Measurements from ENCODE around the gene KRT84.

KRT84 gene

DNA sequence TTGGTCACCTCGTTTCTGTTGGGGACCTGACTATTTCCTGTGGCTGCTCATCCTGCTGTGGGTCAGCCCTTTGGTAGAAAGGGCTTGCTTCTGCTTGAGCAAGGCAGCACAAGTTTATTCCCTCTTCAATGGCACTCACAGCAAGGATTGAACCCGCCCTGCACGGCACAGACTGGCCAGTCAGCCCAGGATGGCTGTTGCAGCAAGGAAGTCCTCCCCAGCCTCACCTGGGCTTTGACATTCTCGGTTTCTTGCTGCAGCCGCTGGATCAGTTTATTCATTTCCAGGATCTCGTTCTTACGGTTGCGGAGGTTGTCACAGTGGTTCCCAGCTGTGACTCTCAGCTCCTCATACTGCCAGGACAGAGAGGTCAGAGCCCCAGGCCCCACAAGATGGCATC is 11.2 kb upstream of the KRT84 start:
- no peak overlapping the region for H3K27ac ChIP-seq (ENCODE audit: low read depth, low read length)
- no peak overlapping the region for H3K9ac ChIP-seq (ENCODE audit: low read depth, low read length)
- H3K4me1 ChIP-seq (ENCODE audit: control insufficient read depth, insufficient read depth, low read length), result no peaks in the 10 kb centered on the region
- H3K36me3 ChIP-seq (ENCODE audit: control insufficient read depth, insufficient read depth, low read length), result no peaks in the 10 kb centered on the region
- no peak overlapping the region for H3K4me3 ChIP-seq (ENCODE audit: low read depth, low read length)
- no peaks in the 10 kb centered on the region for H3K27me3 ChIP-seq (ENCODE audit: control insufficient read depth, insufficient read depth, low read length)
- H3K9me3 ChIP-seq (ENCODE audit: control insufficient read depth, insufficient read depth, low read length), result no peaks in the 10 kb centered on the region

DNA sequence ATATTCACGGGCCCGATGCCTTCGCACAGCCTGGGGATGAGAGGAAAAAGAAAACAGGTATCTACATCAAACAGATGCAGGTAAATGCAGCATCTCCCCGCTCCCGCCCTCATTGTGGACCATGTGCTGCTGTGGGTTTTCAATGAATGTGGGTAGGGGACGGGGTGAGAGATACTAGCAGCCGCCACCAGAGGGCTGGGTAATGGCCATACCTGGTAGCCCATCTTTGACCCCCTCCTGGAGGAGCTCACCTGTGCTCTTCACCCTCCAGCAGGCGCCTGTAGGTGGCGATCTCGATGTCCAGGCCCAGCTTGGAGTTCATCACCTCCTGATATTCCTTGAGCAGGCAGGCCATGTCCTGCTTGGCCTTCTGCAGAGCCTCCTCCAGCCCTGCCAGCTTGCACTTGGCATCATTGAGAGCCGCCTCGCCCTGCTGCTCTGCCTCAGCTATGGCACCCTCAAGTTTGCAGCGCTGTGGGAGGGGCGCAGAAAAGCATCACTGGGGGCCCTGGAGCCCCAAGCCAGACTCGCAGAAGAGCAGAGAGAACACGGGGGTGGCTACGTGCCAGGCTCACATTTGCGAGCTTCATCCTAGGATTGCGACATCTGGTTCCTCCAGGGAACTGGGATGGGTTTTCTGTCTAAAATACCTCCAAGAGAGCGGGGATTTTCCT is 10.4 kb upstream of the KRT84 start:
- Histone ChIP-seq H3K4me3 (ENCODE audit: low read depth, low read length) (no peak overlapping the region), H3K27ac (ENCODE audit: low read depth, low read length) (no peak overlapping the region), H3K27me3 (ENCODE audit: control insufficient read depth, insufficient read depth, low read length) (no peaks in the 10 kb centered on the region), H3K36me3 (ENCODE audit: control insufficient read depth, insufficient read depth, low read length) (no peaks in the 10 kb centered on the region), H3K4me1 (ENCODE audit: control insufficient read depth, insufficient read depth, low read length) (no peaks in the 10 kb centered on the region), H3K9ac (ENCODE audit: low read depth, low read length) (no peak overlapping the region), H3K9me3 (ENCODE audit: control insufficient read depth, insufficient read depth, low read length) (no peaks in the 10 kb centered on the region)

DNA sequence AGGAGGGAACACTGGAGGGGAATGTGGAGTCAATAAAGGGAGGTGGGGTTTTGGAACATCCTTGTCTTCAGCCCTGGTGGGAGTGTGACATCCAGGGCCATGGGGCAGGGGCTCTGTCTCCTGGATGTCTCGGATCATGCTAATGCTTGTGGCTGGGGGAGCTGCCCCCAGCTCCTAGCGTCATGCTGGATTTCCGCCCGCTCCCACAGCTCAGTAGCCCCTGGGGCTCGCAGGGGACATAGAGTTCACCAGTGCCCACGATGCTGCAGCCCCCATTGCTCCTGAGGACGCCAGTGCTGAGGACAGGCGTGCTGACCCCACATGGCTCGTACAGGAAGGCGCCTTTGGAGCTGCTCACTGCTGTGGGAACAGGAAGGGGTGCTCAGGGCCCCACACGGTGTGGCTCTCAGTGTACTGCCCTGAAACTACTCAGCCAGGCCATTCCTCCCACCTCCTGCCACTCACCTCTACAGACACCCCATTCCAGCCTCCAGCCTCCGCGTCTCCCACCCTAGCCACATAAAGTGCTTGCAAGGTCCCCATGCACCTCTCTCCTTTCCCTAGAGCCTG is 9.5 kb upstream of the KRT84 start:
- Histone ChIP-seq H3K4me1 (ENCODE audit: control insufficient read depth, insufficient read depth, low read length) (no peaks in the 10 kb centered on the region), H3K27ac (ENCODE audit: low read depth, low read length) (no peak overlapping the region), H3K27me3 (ENCODE audit: control insufficient read depth, insufficient read depth, low read length) (no peaks in the 10 kb centered on the region)

DNA sequence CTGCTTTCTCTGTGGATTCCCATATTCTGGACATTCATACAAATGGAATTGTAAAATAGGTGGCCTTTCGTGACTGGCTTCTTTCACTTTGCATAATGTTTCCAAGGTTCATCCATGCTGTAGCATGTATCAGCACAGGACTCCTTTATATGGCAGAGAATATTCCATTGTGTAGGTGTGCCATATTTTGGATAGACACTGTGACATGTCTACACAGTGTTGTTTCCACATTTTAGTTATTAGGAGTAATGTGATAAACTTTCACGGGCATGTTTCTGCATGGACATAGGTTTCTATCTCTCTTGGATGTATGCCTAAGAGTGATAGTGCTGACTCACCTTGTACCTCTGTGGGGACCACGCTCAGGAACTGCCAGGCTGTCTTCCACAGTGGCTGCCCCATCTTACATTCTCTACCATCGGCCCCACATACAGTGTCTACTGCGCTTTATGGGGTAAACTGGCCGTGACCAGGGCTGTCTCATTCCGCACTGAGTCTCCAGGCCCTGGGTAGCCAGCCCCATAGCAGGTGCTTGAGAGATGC is 7.1 kb upstream of the KRT84 start:
- Histone ChIP-seq H3K36me3 (ENCODE audit: control insufficient read depth, insufficient read depth, low read length) (no peaks in the 10 kb centered on the region), H3K4me1 (ENCODE audit: control insufficient read depth, insufficient read depth, low read length) (no peaks in the 10 kb centered on the region), H3K4me3 (ENCODE audit: low read depth, low read length) (no peak overlapping the region), H3K27me3 (ENCODE audit: control insufficient read depth, insufficient read depth, low read length) (no peaks in the 10 kb centered on the region), H3K9me3 (ENCODE audit: control insufficient read depth, insufficient read depth, low read length) (no peaks in the 10 kb centered on the region), H3K27ac (ENCODE audit: low read depth, low read length) (no peak overlapping the region), H3K9ac (ENCODE audit: low read depth, low read length) (no peak overlapping the region)

More for the DNA sequence above, 9.5 kb upstream of the KRT84 start:
- Histone ChIP-seq H3K4me3 (ENCODE audit: low read depth, low read length) (no peak overlapping the region), H3K36me3 (ENCODE audit: control insufficient read depth, insufficient read depth, low read length) (no peaks in the 10 kb centered on the region), H3K9me3 (ENCODE audit: control insufficient read depth, insufficient read depth, low read length) (no peaks in the 10 kb centered on the region), H3K9ac (ENCODE audit: low read depth, low read length) (no peak overlapping the region)

DNA sequence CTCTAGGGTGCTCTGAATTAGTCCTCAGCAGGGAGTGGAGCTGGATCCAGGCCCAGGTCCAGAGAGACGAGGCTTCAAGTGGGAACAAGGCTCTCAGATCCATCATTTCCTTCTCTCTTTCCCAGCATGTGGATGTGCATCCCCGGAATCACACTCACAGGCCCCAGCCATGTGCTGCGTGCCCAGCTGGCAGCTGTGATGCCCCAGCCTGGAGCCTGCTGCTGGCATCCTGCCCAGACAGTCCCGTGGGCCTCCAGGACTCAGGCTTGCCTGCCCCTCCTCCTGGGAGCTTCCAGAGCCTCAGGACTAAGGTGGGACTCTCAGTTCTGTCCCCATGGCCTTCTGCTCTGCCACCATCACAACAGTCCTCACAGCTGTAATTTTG is 6.2 kb upstream of the KRT84 start:
- Histone ChIP-seq H3K4me1 (ENCODE audit: control insufficient read depth, insufficient read depth, low read length) (no peaks in the 10 kb centered on the region), H3K27ac (ENCODE audit: low read depth, low read length) (no peak overlapping the region), H3K9ac (ENCODE audit: low read depth, low read length) (no peak overlapping the region), H3K36me3 (ENCODE audit: control insufficient read depth, insufficient read depth, low read length) (no peaks in the 10 kb centered on the region), H3K27me3 (ENCODE audit: control insufficient read depth, insufficient read depth, low read length) (no peaks in the 10 kb centered on the region), H3K4me3 (ENCODE audit: low read depth, low read length) (no peak overlapping the region), H3K9me3 (ENCODE audit: control insufficient read depth, insufficient read depth, low read length) (no peaks in the 10 kb centered on the region)

DNA sequence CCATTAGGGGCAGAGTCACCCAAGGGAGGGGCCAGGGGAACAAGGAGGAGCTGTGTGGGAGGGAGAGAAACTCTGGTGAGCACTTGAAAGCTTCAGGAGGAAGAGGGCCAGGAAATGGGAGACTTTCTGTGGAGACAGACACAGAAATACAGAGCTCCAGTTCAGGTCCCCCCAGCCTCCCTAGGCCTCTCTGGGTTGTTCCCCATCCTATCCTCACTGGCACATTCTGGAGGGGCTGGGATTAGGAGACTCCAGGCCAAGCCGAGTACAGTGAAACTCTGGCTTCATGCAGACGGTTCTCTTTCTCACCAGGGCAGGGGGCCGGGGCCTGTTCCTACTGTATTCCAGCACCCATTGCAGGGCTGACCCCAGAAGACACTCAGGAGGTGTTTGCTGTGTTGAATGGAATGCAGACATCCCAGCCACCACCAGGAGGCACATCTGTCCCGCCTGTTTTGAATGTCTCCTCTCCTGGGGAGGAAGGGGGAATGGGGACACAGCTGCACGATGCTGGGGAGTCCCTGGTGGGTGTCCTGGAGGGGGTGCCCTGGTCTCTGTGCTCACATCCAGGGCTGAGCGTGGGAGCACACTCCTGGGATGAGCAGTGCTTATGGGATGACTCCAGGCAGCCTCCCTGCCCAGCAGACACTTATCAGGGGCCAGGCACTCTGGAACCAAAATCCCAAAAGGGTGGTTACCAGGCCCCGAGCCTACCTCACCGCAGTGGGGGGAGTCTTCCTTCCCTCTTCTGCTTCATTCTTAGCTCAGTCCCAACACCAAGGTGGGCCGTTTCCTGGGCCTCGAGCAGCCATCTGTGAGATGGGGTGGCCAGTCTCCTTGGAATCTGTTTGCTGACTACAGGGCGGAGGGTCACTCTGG is 5.5 kb upstream of the KRT84 start:
- Histone ChIP-seq H3K9ac (ENCODE audit: low read depth, low read length) (no peak overlapping the region), H3K4me1 (ENCODE audit: control insufficient read depth, insufficient read depth, low read length) (no peaks in the 10 kb centered on the region), H3K9me3 (ENCODE audit: control insufficient read depth, insufficient read depth, low read length) (no peaks in the 10 kb centered on the region), H3K27ac (ENCODE audit: low read depth, low read length) (no peak overlapping the region), H3K36me3 (ENCODE audit: control insufficient read depth, insufficient read depth, low read length) (no peaks in the 10 kb centered on the region), H3K27me3 (ENCODE audit: control insufficient read depth, insufficient read depth, low read length) (no peaks in the 10 kb centered on the region), H3K4me3 (ENCODE audit: low read depth, low read length) (no peak overlapping the region)

DNA sequence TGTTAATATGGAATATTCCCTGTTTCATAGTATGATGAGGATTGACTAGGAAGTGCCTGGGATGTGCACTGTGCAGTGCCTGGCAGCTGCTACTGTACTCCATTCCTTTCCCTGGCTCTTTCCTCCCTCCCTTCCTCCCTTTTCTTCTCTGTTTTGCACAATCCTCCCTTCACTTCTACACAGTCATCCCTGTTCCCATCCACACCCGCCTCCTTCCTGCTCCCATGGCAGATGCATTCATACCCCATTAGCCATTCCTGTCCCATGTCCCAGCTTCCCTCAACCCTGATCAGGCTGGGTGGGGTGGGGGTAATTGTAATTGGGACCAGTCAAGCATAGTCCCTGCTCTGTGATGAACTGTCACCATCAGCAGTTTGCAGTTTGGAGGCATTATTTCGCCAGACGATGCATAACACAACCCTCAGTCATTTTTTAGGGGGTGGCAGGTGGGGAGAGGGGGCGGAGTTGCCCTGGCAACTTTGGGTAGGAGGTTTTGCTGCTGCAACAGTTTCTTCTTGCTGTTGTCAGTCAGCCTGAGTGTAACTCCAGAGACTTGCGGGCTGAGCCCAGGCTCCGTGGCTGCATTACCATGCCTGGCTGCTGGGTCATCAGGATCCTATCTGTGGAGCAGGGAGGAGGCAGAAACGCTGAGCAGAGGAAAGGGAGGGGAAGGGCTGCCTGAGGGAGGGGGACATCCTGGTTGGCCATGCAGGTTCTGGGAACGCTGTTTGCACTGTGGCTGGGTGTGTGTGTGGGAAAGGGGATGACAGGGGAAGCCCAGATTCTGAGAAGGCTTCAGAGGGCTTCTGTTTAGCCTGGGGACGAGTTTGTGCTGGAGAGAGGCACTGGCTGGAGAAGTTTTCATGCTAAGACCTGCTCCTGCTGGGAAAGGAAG is 4.1 kb upstream of the KRT84 start:
- Histone ChIP-seq H3K27ac (ENCODE audit: low read depth, low read length) (no peak overlapping the region), H3K4me1 (ENCODE audit: control insufficient read depth, insufficient read depth, low read length) (no peaks in the 10 kb centered on the region), H3K9ac (ENCODE audit: low read depth, low read length) (no peak overlapping the region), H3K4me3 (ENCODE audit: low read depth, low read length) (no peak overlapping the region), H3K36me3 (ENCODE audit: control insufficient read depth, insufficient read depth, low read length) (no peaks in the 10 kb centered on the region), H3K9me3 (ENCODE audit: control insufficient read depth, insufficient read depth, low read length) (no peaks in the 10 kb centered on the region), H3K27me3 (ENCODE audit: control insufficient read depth, insufficient read depth, low read length) (no peaks in the 10 kb centered on the region)

DNA sequence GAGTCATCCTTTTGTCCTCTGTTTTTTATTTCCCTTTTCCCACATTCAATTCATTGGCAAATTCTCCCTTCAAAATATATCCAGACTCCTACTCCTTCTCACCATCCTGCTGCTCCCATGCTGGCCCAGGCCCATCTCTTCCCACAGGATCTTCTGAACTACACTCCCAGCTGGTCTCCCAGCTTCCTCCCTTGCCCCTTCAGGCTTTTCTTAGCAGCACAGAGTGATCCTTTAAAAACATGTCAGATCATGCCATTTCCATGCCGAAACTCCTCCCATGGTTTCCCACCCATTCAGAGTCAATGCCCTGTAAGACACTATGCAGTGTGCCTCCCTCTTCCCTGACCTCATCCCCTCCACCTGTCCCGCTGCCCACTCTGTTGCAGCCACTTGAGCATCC is 2.4 kb upstream of the KRT84 start:
- Histone ChIP-seq H3K9me3 (ENCODE audit: control insufficient read depth, insufficient read depth, low read length) (no peaks in the 10 kb centered on the region), H3K27me3 (ENCODE audit: control insufficient read depth, insufficient read depth, low read length) (no peaks in the 10 kb centered on the region), H3K4me3 (ENCODE audit: low read depth, low read length) (no peak overlapping the region), H3K4me1 (ENCODE audit: control insufficient read depth, insufficient read depth, low read length) (no peaks in the 10 kb centered on the region), H3K9ac (ENCODE audit: low read depth, low read length) (no peak overlapping the region), H3K36me3 (ENCODE audit: control insufficient read depth, insufficient read depth, low read length) (no peaks in the 10 kb centered on the region), H3K27ac (ENCODE audit: low read depth, low read length) (no peak overlapping the region)

DNA sequence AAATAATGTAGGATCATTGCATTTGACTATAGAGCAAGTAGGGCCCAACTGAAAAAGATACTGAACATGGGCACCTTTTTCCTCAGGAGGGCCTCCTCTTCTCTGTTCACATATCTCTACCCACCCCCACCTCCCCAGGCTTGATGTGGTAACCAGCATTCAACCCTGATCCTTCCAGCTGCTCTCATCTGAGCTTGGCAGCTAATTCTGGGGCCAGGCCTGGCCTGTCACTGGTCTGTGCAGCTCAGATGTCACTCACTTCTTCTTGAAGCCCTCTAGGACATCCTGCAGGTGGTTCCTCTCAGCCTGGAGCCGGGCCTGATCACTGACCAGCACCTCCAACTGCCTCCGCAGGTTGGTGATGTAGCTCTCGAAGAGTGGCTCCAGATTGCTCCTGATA is 2.1 kb downstream of the KRT84 start:
- Histone ChIP-seq H3K4me1 (ENCODE audit: control insufficient read depth, insufficient read depth, low read length) (no peaks in the 10 kb centered on the region), H3K9me3 (ENCODE audit: control insufficient read depth, insufficient read depth, low read length) (no peaks in the 10 kb centered on the region), H3K27me3 (ENCODE audit: control insufficient read depth, insufficient read depth, low read length) (no peaks in the 10 kb centered on the region), H3K4me3 (ENCODE audit: low read depth, low read length) (no peak overlapping the region), H3K9ac (ENCODE audit: low read depth, low read length) (no peak overlapping the region), H3K36me3 (ENCODE audit: control insufficient read depth, insufficient read depth, low read length) (no peaks in the 10 kb centered on the region), H3K27ac (ENCODE audit: low read depth, low read length) (no peak overlapping the region)

DNA sequence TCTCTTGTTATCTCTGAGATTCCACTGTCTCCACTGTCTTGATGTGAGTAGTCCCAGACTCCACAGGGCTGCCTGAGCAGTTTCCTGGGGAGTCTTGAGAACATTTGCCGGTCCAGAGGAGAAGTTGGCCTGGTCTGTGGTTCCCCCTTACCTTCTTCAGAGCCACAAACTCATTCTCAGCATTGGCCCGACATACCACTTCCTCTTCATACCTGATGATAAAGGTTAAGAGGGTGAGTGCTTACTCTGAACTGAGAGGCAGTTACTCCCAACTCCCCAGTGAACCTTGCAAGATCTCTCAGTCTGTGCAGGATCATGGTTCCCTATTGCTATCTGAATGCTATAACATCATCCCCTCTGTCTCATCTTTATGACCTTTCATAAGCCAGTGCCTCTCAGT is 2.6 kb downstream of the KRT84 start:
- Histone ChIP-seq H3K4me3 (ENCODE audit: low read depth, low read length) (no peak overlapping the region), H3K27me3 (ENCODE audit: control insufficient read depth, insufficient read depth, low read length) (no peaks in the 10 kb centered on the region), H3K9me3 (ENCODE audit: control insufficient read depth, insufficient read depth, low read length) (no peaks in the 10 kb centered on the region), H3K27ac (ENCODE audit: low read depth, low read length) (no peak overlapping the region), H3K9ac (ENCODE audit: low read depth, low read length) (no peak overlapping the region), H3K4me1 (ENCODE audit: control insufficient read depth, insufficient read depth, low read length) (no peaks in the 10 kb centered on the region), H3K36me3 (ENCODE audit: control insufficient read depth, insufficient read depth, low read length) (no peaks in the 10 kb centered on the region)
